GM12875 (cell line): ENCODE results near the gene RRN3.
"Not testable (repeated sequence)": the region's sequence is repeated elsewhere in the genome, so short reads cannot be mapped to it uniquely, and the experiment has no call there.

ENCODE experiments used
- H3K4me3 ChIP-seq: one replicate; pipeline ENCODE4 v1.5.1; 2011; ENCODE audit warnings: low read depth, low read length, control low read depth
- TF ChIP-seq, protein P1 (sequence below): IDR thresholded peaks from 2 replicates; pipeline ENCODE4 v1.5.1; 2011; ENCODE audit warnings: low read depth, mild to moderate bottlenecking, control low read depth, inconsistent platforms, low read length, moderate library complexity, borderline replicate concordance; ENCODE audit not compliant: insufficient read depth

RRN3 gene, protein sequence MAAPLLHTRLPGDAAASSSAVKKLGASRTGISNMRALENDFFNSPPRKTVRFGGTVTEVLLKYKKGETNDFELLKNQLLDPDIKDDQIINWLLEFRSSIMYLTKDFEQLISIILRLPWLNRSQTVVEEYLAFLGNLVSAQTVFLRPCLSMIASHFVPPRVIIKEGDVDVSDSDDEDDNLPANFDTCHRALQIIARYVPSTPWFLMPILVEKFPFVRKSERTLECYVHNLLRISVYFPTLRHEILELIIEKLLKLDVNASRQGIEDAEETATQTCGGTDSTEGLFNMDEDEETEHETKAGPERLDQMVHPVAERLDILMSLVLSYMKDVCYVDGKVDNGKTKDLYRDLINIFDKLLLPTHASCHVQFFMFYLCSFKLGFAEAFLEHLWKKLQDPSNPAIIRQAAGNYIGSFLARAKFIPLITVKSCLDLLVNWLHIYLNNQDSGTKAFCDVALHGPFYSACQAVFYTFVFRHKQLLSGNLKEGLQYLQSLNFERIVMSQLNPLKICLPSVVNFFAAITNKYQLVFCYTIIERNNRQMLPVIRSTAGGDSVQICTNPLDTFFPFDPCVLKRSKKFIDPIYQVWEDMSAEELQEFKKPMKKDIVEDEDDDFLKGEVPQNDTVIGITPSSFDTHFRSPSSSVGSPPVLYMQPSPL

DNA sequence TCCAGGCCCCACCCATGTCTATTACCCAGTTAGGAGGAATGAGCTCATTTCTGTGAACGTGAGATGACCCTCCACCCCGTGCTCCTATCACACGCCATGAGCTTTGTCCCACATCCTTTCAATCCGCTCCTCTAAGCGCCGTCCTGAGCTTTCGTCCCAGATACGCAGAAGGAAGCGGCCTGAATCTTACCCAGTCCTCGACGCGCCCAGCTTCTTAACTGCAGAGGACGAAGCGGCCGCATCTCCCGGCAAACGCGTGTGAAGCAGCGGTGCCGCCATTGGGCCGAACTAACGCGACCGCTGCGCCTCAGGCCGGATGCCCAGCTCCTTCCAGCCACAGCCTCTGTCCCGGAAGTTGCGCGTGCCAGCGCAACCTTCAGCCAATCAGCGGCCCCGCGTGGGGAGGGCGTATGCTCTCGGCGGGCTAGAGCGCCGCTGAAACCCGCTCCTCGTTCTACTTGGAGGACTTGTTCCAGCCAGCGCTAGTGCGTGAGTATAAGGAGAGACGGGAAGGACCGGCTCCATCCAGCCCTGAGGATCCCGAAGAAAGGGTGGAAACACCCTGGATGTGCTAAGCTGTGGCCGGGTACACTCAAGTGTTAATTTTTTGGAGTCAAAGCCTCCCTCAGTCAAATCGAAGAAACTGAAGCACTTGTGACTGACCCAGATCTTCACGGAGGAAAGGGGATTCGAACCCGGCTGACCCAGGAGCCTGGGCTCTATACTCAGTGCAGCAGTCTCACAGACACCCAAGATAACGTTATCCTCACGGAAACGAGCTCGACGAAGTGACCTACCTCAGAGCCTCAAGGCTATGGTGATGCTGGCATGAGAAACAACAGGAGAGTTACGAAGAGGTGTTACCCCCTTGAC is at the start of gene RRN3:
Gene RRN3, minus strand, starts transcription at position 318 of the 873 bp plus-strand sequence. Its CDS starts 39 bp downstream, at position 279.
- H3K4me3 ChIP-seq = peak within 1 kb of the TSS; percentile 81

DNA sequence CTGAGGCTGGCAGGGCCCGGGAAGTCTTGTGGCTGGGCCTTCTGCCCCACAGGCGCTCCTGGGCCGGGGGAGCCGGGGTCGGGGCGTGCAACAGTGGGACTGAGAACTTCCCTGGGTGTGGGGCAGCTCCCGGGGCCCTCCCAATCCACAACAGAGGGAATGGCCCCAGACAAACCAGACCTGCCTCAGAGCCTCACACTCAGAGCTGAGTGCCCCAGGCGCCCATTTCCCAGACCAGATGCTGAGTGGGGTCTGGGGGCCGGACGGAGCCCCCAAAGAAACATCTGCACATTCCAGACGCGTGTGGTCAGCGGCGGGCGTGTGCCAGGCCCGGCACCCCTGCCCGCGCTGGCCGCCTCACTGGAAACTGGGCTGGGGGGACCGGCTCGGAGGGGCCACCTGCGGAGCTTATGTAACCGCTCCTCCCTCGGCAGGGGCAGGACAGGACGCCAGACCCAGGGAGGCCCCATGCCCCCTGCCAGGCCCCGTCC is 49.6 kb upstream of the RRN3 start:
- not testable (repeated sequence) for H3K4me3 ChIP-seq

DNA sequence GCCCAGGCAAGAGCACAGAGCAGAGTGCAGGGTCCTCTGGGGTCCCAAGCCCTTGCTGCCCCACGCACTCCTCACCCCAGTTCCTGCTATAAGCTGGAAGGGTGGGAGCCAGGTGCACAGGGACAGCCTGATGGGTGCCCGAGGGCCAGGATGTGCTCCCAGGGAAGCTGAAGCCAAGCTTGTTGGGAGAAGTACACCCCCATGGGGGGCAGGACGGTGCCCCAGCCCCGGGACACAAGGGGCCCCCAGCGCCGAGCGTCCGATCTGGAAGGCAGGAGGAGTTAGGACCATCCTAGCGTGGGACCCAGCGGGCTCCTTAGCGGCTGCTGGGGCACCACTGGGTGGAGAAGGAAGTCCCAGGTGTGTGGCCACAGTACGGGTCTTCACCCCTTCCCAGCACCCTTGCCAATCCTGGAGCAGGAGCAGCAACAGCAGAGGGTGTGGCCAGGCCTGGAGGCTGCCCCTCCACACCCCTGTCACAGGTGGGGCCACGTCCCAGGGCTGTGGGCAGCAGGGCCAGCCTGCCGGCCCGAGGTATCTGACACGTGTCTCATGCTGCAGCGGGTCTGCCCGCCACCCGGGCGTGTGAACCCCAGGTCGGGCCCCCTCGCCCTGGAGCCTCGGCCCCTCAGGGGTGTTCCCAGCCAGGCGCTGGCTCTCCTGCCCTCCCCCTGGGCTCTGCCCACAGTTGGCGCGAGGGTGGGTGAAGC is 49.0 kb upstream of the RRN3 start:
- H3K4me3 ChIP-seq = not testable (repeated sequence)

DNA sequence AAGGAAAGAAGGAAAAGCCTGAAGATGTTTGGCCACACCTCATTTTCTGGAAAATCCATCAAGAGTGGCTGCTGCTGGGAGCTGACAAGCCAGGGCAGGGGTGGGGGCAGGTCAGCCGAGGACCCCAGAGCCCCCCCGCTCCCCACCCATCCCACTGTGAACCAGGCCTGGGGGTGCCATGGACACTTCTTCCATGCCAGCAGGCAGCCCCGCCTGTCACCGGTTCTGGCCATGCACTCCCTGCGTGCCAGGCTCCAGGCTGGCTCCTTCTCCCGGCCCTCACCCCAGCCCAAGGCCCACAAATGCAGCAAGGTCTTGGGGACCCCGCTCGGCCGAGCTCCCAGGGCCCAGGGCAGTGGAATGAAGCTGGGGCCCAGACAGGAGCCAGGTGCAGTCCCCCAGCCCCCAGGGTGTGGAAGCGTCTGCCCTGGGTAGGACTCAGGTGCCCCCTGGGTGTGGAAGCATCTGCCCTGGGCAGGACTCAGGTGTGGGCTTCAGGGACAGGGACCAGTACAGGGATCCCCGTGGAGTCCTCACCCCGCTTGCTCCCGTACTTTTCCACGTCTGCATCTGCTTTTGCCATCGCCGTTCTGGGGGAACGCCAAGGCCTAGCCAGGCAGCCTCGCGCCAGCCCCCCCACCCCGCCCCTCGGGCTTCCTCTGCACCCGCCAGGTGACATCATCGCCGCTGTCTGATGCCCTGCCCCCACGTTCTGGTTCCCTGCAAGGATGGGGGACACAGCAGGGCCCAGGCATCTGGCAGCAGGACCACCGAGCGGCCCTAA is 48.2 kb upstream of the RRN3 start:
- not testable (repeated sequence) for H3K4me3 ChIP-seq

DNA sequence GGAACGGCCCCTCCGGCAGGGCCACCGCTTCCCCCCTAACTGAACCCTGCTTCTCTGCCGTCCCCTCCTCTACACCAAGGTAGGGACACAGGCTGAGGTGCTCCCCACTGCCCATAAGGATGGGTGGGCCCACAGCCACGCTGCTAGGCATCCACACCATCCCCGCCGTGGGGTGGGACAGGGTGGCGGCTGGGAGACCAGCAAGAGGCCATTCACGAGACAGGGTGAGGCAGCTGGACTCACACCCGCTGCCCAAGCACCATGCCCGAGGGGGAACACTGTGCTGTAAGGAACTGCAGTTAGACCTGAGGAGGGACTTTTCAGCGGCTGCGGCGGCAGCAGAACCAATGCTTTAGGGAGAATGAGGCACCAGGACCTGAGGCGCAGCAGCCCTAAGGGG is 47.5 kb upstream of the RRN3 start:
- TF ChIP-seq, protein P1, sequence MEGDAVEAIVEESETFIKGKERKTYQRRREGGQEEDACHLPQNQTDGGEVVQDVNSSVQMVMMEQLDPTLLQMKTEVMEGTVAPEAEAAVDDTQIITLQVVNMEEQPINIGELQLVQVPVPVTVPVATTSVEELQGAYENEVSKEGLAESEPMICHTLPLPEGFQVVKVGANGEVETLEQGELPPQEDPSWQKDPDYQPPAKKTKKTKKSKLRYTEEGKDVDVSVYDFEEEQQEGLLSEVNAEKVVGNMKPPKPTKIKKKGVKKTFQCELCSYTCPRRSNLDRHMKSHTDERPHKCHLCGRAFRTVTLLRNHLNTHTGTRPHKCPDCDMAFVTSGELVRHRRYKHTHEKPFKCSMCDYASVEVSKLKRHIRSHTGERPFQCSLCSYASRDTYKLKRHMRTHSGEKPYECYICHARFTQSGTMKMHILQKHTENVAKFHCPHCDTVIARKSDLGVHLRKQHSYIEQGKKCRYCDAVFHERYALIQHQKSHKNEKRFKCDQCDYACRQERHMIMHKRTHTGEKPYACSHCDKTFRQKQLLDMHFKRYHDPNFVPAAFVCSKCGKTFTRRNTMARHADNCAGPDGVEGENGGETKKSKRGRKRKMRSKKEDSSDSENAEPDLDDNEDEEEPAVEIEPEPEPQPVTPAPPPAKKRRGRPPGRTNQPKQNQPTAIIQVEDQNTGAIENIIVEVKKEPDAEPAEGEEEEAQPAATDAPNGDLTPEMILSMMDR = no peak
- H3K4me3 ChIP-seq = no peak overlapping the region

DNA sequence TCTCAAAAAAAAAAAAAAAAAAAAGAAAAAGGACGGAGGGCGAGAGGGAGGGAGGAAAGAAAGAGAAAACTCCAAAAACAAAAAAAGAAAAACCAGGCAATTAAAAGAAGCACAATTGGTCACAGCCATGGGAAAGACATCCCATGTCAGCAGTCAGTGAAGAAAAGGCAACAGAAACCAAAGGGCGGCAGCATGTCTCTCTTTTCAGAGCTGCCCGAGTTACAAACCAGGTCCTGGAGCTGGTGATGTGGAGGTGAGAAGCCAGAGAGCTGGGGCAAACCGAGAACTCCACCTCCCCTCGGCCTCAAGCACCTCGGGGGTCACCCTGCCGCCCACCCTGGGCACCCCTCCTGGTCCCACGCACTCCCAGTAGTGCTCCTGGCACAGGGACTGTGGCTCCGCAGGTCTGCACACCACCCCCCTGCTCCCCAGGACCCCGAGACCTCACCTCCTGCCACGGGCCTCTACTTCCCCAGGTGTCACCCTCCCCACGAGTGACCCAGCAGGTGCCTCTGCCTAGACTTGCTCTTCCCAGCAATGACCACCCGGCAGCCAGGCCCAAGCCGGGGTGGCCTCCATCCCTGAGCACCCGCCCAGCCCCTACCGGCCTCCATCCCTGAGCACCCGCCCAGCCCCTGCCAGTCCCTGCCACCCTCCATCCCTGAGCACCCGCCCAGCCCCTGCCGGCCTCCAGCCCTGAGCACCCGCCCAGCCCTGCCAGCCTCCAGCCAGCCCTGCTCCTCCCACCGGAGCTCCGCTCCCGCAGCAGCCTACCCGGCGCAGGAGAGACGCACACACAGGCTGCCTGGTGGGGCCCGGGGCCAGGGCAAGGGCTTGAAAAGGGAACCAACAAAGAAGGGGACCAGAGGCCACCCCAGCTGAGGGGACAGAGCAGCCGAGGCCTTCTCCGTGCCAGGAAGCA is 46.6 kb upstream of the RRN3 start:
- not testable (repeated sequence) for H3K4me3 ChIP-seq

DNA sequence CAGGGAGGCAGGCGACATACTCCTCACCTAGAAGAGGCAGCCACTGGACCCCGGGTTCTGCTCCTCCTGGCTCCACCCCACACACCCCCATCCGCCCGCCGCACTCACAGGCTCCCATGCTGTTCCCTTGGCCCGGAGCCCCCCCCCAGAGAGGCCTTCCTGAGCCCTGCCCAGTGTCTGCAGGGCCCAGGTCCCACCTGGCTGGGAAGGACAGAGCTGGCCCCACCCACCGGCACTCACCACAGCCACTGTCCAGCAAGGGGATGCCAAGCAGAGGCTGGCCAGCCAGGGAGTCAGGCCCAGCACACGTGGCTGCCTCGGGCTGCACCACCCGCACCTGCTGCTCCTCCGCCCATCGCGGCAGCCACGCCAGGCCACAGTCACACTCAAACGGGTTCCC is 43.4 kb upstream of the RRN3 start:
- H3K4me3 ChIP-seq = not testable (repeated sequence)

DNA sequence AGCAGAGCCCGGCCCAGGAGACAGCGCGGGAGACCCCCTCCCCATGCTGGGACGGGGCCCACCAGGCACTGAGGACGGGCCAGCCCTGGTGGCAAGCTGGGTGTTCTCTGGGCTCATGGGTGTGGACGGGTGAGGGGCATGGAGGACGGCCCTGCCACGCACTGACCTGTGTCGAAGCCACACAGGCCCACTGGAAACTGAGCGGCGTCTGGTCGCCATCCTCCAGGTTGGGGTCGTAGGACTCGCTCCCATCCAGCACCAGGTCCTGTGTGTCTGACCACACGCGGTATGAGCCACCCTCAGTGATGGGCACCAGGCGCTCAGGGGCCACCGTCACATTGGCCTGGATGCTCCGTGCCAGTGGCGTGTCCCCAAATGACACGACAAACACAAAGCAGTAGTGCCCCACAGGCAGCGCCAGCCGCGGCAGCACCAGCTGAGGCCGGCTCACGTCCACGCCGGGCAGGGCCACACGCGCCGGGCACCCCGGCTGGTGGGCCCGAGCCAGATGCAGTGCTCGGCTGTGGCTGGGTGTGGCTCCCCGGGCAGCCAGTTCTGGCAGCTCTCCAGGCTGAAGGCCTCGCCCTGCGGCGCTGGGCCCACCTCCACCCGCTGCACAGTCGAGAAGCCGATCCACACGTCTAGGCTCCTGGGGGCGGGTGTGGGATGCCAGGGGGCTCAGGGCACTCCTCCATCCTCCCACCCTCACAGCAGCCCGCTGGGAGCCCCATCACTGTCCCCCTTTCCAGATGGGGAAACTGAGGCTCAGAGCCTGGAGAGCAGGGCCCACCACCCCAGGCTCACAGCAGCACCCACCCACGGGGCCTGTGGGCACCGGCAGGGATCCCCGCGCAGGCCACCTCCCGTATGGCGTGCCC is 41.6 kb upstream of the RRN3 start:
- not testable (repeated sequence) for H3K4me3 ChIP-seq

DNA sequence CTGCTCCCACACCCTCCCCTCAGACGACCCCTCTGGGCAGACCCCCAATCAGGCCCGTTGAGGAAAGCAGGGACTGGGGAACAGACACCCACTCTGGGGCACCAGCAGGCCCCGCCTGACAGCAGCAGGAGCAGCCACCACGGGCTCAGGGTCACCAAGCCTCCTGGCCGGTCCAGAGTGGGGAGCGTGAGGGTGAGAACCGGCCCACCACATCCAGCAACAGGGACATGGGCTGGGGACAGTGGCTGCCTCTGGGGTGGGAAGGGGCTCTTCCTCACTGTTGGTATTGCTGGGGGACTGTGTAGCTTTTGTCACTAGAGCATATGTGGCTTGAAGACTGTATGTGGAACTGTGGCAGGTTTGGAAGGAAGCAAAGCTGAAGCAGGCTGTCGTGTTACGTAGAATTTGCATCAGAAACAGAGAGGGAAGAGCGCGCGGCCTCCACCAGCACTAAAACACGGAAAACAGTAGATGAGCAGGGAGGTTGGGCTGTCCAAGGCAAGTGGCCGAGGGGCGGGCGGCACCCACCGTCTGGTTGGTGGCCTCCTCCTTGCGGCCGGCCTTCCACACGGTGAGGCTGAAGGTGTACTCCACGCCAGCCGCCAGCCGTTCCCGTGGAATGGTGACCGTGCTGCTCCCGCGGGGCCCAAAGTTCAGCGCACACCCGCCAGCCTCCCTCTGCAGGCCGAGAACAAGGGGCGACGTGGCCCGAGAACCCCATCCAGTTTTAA is 40.8 kb upstream of the RRN3 start:
- not testable (repeated sequence) for H3K4me3 ChIP-seq

DNA sequence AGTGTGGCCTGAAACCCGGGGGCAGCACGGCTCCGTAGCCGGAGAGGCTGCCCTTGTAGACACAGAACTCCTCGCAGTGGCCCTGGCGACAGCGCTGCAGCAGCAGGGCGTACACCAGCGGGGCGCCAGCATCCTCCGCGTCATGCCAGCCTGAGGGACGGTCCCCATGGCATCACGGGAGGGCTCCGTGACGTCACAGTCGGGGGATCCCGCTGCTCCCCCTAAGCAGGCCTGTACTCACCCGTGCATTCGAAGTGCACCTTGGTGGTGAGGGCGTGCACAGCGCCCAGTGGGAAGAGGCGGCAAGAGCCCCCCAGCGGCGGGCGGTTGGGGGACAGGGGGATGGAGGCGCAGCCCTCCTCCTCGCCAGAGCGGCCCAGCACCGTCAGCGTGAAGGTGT is 39.5 kb upstream of the RRN3 start:
- not testable (repeated sequence) for H3K4me3 ChIP-seq

DNA sequence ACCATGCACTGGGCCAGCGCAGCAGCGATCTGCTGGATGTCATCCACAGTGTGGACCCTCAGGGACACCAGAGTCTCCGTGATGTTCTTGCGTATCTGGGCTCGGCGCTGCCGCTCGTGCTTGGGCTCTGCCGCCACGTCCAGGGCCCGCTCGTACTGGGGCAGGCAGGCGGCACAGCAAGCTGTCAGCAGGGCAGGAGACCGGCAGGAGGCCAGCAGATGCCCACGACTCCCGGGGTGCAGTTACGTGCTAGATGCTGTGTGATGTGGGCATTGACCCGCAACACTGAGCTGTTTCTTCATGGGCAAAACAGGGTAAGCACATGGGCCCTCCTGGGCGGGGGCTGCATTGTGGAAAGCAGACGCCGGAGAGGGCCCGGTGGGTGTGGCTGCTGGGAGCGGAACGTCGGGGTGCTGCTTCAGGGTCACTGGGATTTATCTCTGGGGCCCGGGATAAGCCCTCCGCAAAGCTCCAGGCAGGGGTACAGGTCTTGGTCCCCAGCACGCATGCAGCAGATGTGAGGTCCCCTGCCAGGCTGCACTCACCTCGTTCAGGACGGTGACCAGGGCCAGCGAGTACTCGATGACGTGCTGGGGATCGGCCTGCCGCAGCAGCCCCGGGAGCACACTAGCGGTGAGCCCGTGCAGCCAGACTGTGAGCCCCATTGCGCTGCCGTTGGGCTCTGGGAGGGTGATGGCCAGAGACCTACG is 38.8 kb upstream of the RRN3 start:
- not testable (repeated sequence) for H3K4me3 ChIP-seq

DNA sequence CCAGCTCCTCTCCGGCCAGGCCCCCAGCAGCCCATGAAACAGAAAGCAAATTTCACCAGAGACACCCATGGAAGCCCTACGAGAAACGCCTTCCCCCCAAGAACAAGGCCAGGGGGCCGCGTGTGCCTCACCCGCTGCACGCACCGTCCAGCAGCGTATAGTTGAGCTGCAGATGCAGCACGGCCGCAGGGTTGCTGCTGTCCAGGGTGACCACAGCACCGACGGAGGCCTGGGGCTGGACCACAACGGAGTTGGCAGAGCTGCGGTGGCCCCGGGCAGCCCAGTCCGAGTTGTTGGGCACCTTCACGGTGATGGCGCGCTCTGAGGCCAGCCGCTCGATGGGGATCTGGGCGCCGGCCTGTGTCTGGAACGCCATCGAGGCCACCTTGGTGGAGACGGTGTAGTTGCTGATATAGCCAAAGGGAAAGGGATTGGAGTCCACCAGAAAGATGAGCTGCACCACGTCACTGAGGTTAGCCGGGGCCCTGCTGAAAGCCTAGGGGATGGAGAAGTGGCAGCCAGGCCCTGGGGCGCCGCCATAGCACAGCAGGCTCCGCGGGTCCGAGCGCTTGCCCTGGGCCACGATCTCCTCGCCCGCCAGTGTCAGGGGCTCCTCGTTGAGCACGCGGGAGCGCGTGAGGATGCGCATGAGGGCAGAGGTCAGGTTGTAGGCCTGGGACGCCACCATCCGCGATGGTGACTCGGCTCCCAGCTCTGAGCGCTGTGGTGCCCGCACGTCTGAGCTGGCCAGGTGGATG is 37.0 kb upstream of the RRN3 start:
- H3K4me3 ChIP-seq = not testable (repeated sequence)

DNA sequence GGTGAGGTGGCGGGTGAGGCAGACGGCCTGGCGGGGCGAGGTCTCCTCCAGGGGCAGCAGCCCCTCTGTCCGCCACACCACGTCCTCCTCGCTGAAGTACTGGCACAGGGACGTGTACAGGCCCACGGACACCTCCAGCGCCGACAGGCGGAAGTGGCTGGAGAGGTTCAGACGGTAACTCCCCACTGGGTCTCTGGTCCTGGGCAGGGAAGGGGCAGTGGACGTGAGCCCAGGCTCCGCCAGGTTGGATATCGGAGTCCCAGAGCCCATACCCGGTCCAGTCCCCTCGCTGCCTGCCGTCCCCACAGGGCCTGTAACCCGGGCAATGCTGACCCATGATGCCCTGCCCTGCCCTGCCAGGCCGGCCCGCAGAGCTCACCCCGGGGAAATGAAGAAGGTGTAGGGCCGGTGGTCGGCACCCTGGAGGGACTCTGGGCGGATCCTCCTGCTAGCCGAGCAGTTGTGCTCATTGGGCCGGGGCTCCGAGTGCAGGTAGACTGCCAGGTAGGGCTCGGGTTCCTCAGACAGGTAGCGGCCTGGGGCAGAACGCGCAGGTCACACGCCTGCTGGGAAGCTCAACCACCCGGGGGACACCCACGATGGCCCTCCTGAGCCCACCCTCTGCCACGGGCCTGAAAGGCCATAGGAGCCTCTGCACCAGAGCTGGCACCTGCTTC is 36.3 kb upstream of the RRN3 start:
- not testable (repeated sequence) for H3K4me3 ChIP-seq
